H1 (cell line): ENCODE results near the gene PRIMA1. TPM values are rescaled to one million over a fixed set of nuclear protein-coding genes. Genes with fewer than 3 reads are reported as not detected.

Experiments used
- CTCF ChIA-PET: fragments of 300-600 bp; sonication (Branson Sonifier 250); formaldehyde crosslinking; loops from one replicate; lab custom pipeline; 2021; ENCODE audit not compliant: partially characterized antibody; lab: Charles Lee
- POLR2A ChIA-PET: fragments of 300-600 bp; sonication (Branson Sonifier 250); formaldehyde crosslinking; loops from one replicate; lab custom pipeline; 2021; ENCODE audit warnings: inconsistent platforms; ENCODE audit not compliant: partially characterized antibody; lab: Charles Lee
- DNase-seq, 2 experiments: peaks; one replicate each; pipeline versions ENCODE4 v3.0.0 to v3.0.0-alpha.2; 2010 to 2022; ENCODE audit warnings: low spot score in 2 of 2, low read depth in 1 of 2, mixed read lengths in 1 of 2
- FAIRE-seq: peaks from 2 replicates; lab custom pipeline; 2011; peaks lifted over from hg19 to GRCh38; lab: Jason Lieb, UNC
- H2AFZ ChIP-seq: 2 replicates; pipeline ENCODE4 v1.8.1; 2012; ENCODE audit warnings: low read length, inconsistent platforms
- H2AK5ac ChIP-seq: 2 replicates; pipeline ENCODE4 v1.6.1; 2013; ENCODE audit warnings: low read depth, low read length
- H2BK120ac ChIP-seq: replicated peaks from 2 replicates; pipeline ENCODE3; 2013; ENCODE audit warnings: low read depth, low read length, inconsistent platforms
- H2BK12ac ChIP-seq: 2 replicates; pipeline ENCODE4 v1.6.1; 2013; ENCODE audit warnings: low read depth, low read length
- H2BK15ac ChIP-seq: 2 replicates; pipeline ENCODE4 v1.6.1; 2013; ENCODE audit warnings: low read length
- H2BK20ac ChIP-seq: 2 replicates; pipeline ENCODE4 v1.6.1; 2013; ENCODE audit warnings: low read length
- H2BK5ac ChIP-seq: 2 replicates; pipeline ENCODE4 v1.6.1; 2013; ENCODE audit warnings: low read depth, low read length
- H3K14ac ChIP-seq: 2 replicates; pipeline ENCODE4 v1.6.1; 2013; ENCODE audit warnings: inconsistent platforms; ENCODE audit not compliant: insufficient read length
- H3K18ac ChIP-seq: 2 replicates; pipeline ENCODE4 v1.6.1; 2013; ENCODE audit warnings: low read length; ENCODE audit errors: extremely low read depth
- H3K23ac ChIP-seq: 2 replicates; pipeline ENCODE4 v1.6.1; 2013; ENCODE audit warnings: inconsistent platforms; ENCODE audit not compliant: insufficient read length
- H3K23me2 ChIP-seq: 2 replicates; pipeline ENCODE4 v1.6.1; 2013; ENCODE audit warnings: low read depth, low read length
- H3K27ac ChIP-seq: 2 replicates; pipeline ENCODE4 v1.6.1; 2011; ENCODE audit warnings: low read depth, low read length, inconsistent platforms
- H3K27me3 ChIP-seq, 4 experiments: replicated peaks in 1 of 4; 1 replicate in 1 of 4; 2 replicates in 3 of 4; pipeline versions ENCODE4 v1.6.1 to v1.8.1; 2011 to 2013; ENCODE audit warnings: low read length in 3 of 4, mild to moderate bottlenecking in 3 of 4, inconsistent platforms in 2 of 4, mixed read lengths in 2 of 4, moderate library complexity in 1 of 4; ENCODE audit not compliant: control insufficient read depth in 3 of 4, insufficient read depth in 3 of 4; ENCODE audit errors: extremely low read depth in 1 of 4
- H3K36me3 ChIP-seq, 4 experiments: 2 replicates each; pipeline versions ENCODE4 v1.6.1 to v1.8.1; 2011 to 2013; ENCODE audit warnings: mild to moderate bottlenecking in 4 of 4, low read length in 3 of 4, moderate library complexity in 2 of 4, control low read depth in 1 of 4, inconsistent platforms in 1 of 4; ENCODE audit not compliant: insufficient read depth in 4 of 4, control insufficient read depth in 2 of 4
- H3K4ac ChIP-seq: replicated peaks from 2 replicates; pipeline ENCODE3; 2013; ENCODE audit warnings: low read length, low read depth, mixed read lengths, inconsistent platforms; ENCODE audit not compliant: insufficient read length
- H3K4me1 ChIP-seq, 4 experiments: replicated peaks in 1 of 4; 1 replicate in 1 of 4; 2 replicates in 3 of 4; pipeline versions ENCODE4 v1.6.1 to v1.8.1; 2011 to 2013; ENCODE audit warnings: low read length in 3 of 4, inconsistent platforms in 2 of 4, mixed read lengths in 1 of 4; ENCODE audit not compliant: insufficient read depth in 4 of 4, control insufficient read depth in 3 of 4
- H3K4me2 ChIP-seq, 2 experiments: 2 replicates each; pipeline versions ENCODE4 v1.6.1 to v1.8.1; 2011 to 2013; ENCODE audit warnings: low read depth in 2 of 2, low read length in 2 of 2, control low read depth in 1 of 2, inconsistent platforms in 1 of 2, mild to moderate bottlenecking in 1 of 2; ENCODE audit not compliant: insufficient read depth in 1 of 2
- H3K4me3 ChIP-seq, 4 experiments: fragments of 200-600, 300-600 bp in 1 of 4; sonication (generic), shearing (Covaris generic), sonication (Bioruptor Twin) in 1 of 4; 2 replicates each; pipeline versions ENCODE4 v1.5.1 to v1.8.1; 2011 to 2016; ENCODE audit warnings: low read length in 4 of 4, low read depth in 3 of 4, control low read depth in 2 of 4, inconsistent platforms in 2 of 4, mild to moderate bottlenecking in 2 of 4, mixed read lengths in 1 of 4, moderate library complexity in 1 of 4; ENCODE audit not compliant: insufficient read depth in 2 of 4; ENCODE audit errors: extremely low read depth in 1 of 4
- H3K56ac ChIP-seq: replicated peaks from 2 replicates; pipeline ENCODE3; 2013; ENCODE audit warnings: low read depth, mild to moderate bottlenecking, mixed read lengths, low read length, inconsistent platforms; ENCODE audit not compliant: insufficient read length
- H3K79me1 ChIP-seq: 2 replicates; pipeline ENCODE4 v1.6.1; 2013; ENCODE audit warnings: low read depth, low read length, control low read depth
- H3K79me2 ChIP-seq, 2 experiments: 2 replicates each; pipeline versions ENCODE4 v1.6.1 to v1.8.1; 2012 to 2013; ENCODE audit warnings: low read length in 2 of 2, mild to moderate bottlenecking in 2 of 2, inconsistent platforms in 1 of 2; ENCODE audit not compliant: insufficient read depth in 2 of 2, control insufficient read depth in 1 of 2
- H3K9ac ChIP-seq, 4 experiments: replicated peaks in 1 of 4; 1 replicate in 1 of 4; 2 replicates in 3 of 4; pipeline versions ENCODE4 v1.6.1 to v1.8.1; 2011 to 2013; ENCODE audit warnings: low read depth in 3 of 4, low read length in 3 of 4, control low read depth in 2 of 4, mild to moderate bottlenecking in 2 of 4, moderate library complexity in 2 of 4, inconsistent platforms in 1 of 4; ENCODE audit errors: extremely low read depth in 1 of 4
- H3K9me3 ChIP-seq, 2 experiments: 2 replicates each; pipeline versions ENCODE4 v1.6.1 to v1.8.1; 2012 to 2013; ENCODE audit warnings: mild to moderate bottlenecking in 2 of 2, moderate library complexity in 2 of 2, control low read depth in 1 of 2, inconsistent platforms in 1 of 2, low read depth in 1 of 2, low read length in 1 of 2, mixed read lengths in 1 of 2; ENCODE audit not compliant: insufficient read depth in 2 of 2
- H4K20me1 ChIP-seq, 2 experiments: replicated peaks in 1 of 2; 2 replicates each; pipeline versions ENCODE3 to v1.8.1; 2011 to 2013; ENCODE audit warnings: inconsistent platforms in 2 of 2, low read length in 2 of 2, mild to moderate bottlenecking in 1 of 2; ENCODE audit not compliant: insufficient read depth in 2 of 2, control insufficient read depth in 1 of 2
- H4K5ac ChIP-seq: 2 replicates; pipeline ENCODE4 v1.6.1; 2013; ENCODE audit warnings: low read length, low read depth, mixed read lengths, inconsistent platforms; ENCODE audit not compliant: insufficient read length
- H4K8ac ChIP-seq: 2 replicates; pipeline ENCODE4 v1.8.0; 2013; ENCODE audit warnings: mild to moderate bottlenecking, moderate library complexity, low read length, inconsistent platforms; ENCODE audit not compliant: insufficient read depth; ENCODE audit errors: extremely low read depth
- H4K91ac ChIP-seq: replicated peaks from 2 replicates; pipeline ENCODE3; 2013; ENCODE audit warnings: low read length, mixed read lengths, inconsistent platforms; ENCODE audit not compliant: insufficient read length
- BACH1 ChIP-seq: IDR thresholded peaks from 2 replicates; pipeline ENCODE4 v1.6.1; 2012; ENCODE audit warnings: low read length, improper control_type of control experiment
- HDAC6 ChIP-seq: IDR thresholded peaks from one replicate; pipeline ENCODE4 v1.7.1; 2012; ENCODE audit warnings: low read depth, mild to moderate bottlenecking, inconsistent platforms, low read length, moderate library complexity
- JUND ChIP-seq: IDR thresholded peaks from 2 replicates; pipeline ENCODE4 v1.6.1; 2011; ENCODE audit warnings: mild to moderate bottlenecking, improper control_type of control experiment, low read length
- KDM4A ChIP-seq: IDR thresholded peaks from one replicate; pipeline ENCODE4 v1.7.1; 2012; ENCODE audit warnings: low read depth, mild to moderate bottlenecking, moderate library complexity, low read length, inconsistent platforms; ENCODE audit not compliant: severe bottlenecking
- NANOG ChIP-seq: IDR thresholded peaks from 2 replicates; pipeline ENCODE4 v1.6.1; 2011; ENCODE audit warnings: low read length, low read depth, mild to moderate bottlenecking, inconsistent platforms; ENCODE audit not compliant: insufficient read depth, poor library complexity, severe bottlenecking
- POLR2AphosphoS5 ChIP-seq: IDR thresholded peaks from 2 replicates; pipeline ENCODE4 v1.6.1; 2011; ENCODE audit warnings: low read depth, low read length
- SAP30 ChIP-seq: fragments of 300-600 bp; sonication (generic); IDR thresholded peaks from 2 replicates; pipeline ENCODE4 v1.7.1; 2012; ENCODE audit warnings: low read length, moderate library complexity, mild to moderate bottlenecking, inconsistent platforms; ENCODE audit not compliant: insufficient read depth, insufficient replicate concordance
- SIN3A ChIP-seq, 2 experiments: IDR thresholded peaks in 1 of 2; conservative IDR thresholded peaks in 1 of 2; 2 replicates each; pipeline ENCODE4 v1.6.1; 2011 to 2012; ENCODE audit warnings: low read length in 2 of 2, improper control_type of control experiment in 1 of 2, low read depth in 1 of 2, mild to moderate bottlenecking in 1 of 2
- SIRT6 ChIP-seq: IDR thresholded peaks from one replicate; pipeline ENCODE4 v1.7.1; 2012; ENCODE audit warnings: low read length, inconsistent platforms
- SP2 ChIP-seq: IDR thresholded peaks from 2 replicates; pipeline ENCODE4 v1.6.1; 2012; ENCODE audit warnings: mild to moderate bottlenecking, low read length, inconsistent platforms
- TCF12 ChIP-seq: IDR thresholded peaks from 2 replicates; pipeline ENCODE4 v1.6.1; 2011; ENCODE audit warnings: low read depth, mild to moderate bottlenecking, low read length
- ZNF274 ChIP-seq: IDR thresholded peaks from 2 replicates; pipeline ENCODE4 v1.7.0; 2012; ENCODE audit warnings: low read length, borderline replicate concordance; ENCODE audit errors: extremely low read depth
- WGBS, 2 experiments: shearing (Covaris generic) in 1 of 2; methylation state at CpG; one replicate each; pipeline versions ENCODE4 v1.1.6 to v1.1.7; 2013 to 2015; ENCODE audit warnings: low lambda C conversion rate in 2 of 2, mixed read lengths in 2 of 2, inconsistent platforms in 1 of 2, low coverage in 1 of 2, missing lambda C conversion rate in 1 of 2; ENCODE audit not compliant: insufficient replicate concordance in 2 of 2, insufficient coverage in 1 of 2, insufficient read length in 1 of 2; ENCODE audit errors: extremely low coverage in 1 of 2, missing lambda C conversion rate in 1 of 2; 5-methylcytosine and 5-hydroxymethylcytosine counted together
- polyA plus RNA-seq, 7 experiments: library from polyadenylated mRNA; depleted of rRNA in 3 of 7; stranded (reverse) in 5 of 7; unstranded in 2 of 7; fragments of >200 nt in 5 of 7; fragments of 200-250 nt in 2 of 7; gene quantifications; 1 replicate in 5 of 7; 2 replicates in 1 of 7; 4 replicates in 1 of 7; pipeline versions ENCODE4 v1.2.1 to v1.2.3, GENCODE V29; 2011 to 2013; ENCODE audit warnings: missing spikeins in 2 of 7, mixed read lengths in 2 of 7
- total RNA-seq: library from RNA; stranded (reverse); fragmentation: NEBNext Ultra II Directional; extraction: Animal tissue kit (Norgen Biotek cat#: 25700); gene quantifications from 2 replicates; pipeline ENCODE4 v1.2.1, GENCODE V29; 2021
- TF ChIP-seq, protein P1 (sequence below): IDR thresholded peaks from 2 replicates; pipeline ENCODE4 v1.6.1; 2012; ENCODE audit warnings: inconsistent platforms
- TF ChIP-seq, protein P2 (sequence below): IDR thresholded peaks from 2 replicates; pipeline ENCODE4 v1.6.1; 2011; ENCODE audit warnings: low read depth, mild to moderate bottlenecking, low read length; ENCODE audit not compliant: insufficient read depth

The PRIMA1 gene
- total and polyA plus RNA-seq, 2 of the 8 experiments (the other 6 are each of a cell fraction or from before 2014, with no cell fraction given): 2.8 to 4.5 TPM

DNA sequence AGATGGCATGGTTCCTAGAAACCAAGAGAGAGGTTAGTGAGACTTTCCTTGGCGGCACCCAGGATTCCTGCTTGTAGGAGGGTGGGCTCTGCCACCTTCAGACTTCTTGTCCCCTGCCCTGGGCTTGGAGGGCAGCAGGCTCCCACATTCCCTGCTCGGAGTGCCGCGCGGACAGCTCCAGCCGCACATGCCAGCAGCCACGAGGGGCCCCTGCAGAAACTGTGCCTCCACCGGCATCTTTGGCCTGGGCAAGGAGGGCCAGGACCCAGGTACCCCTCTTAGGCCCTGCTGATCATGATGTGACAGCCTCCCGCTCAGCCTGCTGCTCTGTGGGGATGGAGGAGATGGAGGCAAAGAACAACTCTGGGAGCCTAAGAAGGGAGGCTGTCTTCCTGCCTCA is 62.3 kb downstream of the PRIMA1 start:
- FAIRE-seq (no peak), DNase-seq (no peak)
- peaks cover 6% of the 10 kb centered on the region; the same call in 1 of the 2 replicates for H3K23me2 ChIP-seq
- no peak overlapping the region for H3K27ac ChIP-seq
- no peak overlapping the region; the same call in 1 of the 2 replicates for H4K8ac ChIP-seq
- H3K4me3 ChIP-seq: no peak overlapping the region
- no peaks in the 10 kb centered on the region for H3K9me3 ChIP-seq
- no peak overlapping the region for H3K56ac ChIP-seq
- ChIA-PET CTCF (interaction anchor here (0.7 kb wide), 1 partner anchor 17 kb away, joined by 3 read pairs; no protein-coding TSS in a partner anchor), POLR2A (no interaction called here)
- H2BK120ac ChIP-seq: no peak overlapping the region
- no peak overlapping the region for H3K4ac ChIP-seq
- H3K36me3 ChIP-seq: no peaks in the 10 kb centered on the region
- H3K18ac ChIP-seq: no peak overlapping the region
- H3K79me2 ChIP-seq: no peaks in the 10 kb centered on the region
- no peak overlapping the region for H2BK15ac ChIP-seq
- no peaks in the 10 kb centered on the region for H3K79me1 ChIP-seq
- no peaks in the 10 kb centered on the region; a peak in 1 of 7 replicates for H3K27me3 ChIP-seq
- no peak overlapping the region for H4K5ac ChIP-seq
- H3K4me2 ChIP-seq: no peak overlapping the region
- H4K91ac ChIP-seq: no peak overlapping the region
- no peak overlapping the region for H3K9ac ChIP-seq
- 96% methylated on average over 8 of the region's 9 CpGs; no CpG with 5 or more reads in 1 of the 2 experiments for WGBS, 2 experiments
- H3K4me1 ChIP-seq: peaks cover 0 to 3% (median 0%) of the 10 kb centered on the region in 4 experiments; a peak in 1 of 7 replicates
- peaks cover 0 to 4% of the 10 kb centered on the region in 2 experiments for H4K20me1 ChIP-seq
- H3K23ac ChIP-seq: no peak overlapping the region
- no peak overlapping the region for H3K14ac ChIP-seq
- H2AFZ ChIP-seq: no peak overlapping the region
- H2BK5ac ChIP-seq: no peak overlapping the region
- no peak overlapping the region for H2BK20ac ChIP-seq
- H2AK5ac ChIP-seq: no peak overlapping the region
- H2BK12ac ChIP-seq: no peak overlapping the region
- TF ChIP-seq SIRT6: no peak
- TF ChIP-seq JUND: no peak
- TF ChIP-seq SIN3A (conservative IDR thresholded peaks at IDR 0.05 in 1 of 2, IDR thresholded peaks at IDR 0.05 in 1 of 2; ENCODE audit: low read depth in 1 of 2, low read length in 2 of 2): no peak
- TF ChIP-seq SAP30: no peak
- TF ChIP-seq TCF12: no peak
- TF ChIP-seq SP2: no peak
- TF ChIP-seq BACH1: no peak
- TF ChIP-seq POLR2AphosphoS5: no peak
- TF ChIP-seq, protein P1, sequence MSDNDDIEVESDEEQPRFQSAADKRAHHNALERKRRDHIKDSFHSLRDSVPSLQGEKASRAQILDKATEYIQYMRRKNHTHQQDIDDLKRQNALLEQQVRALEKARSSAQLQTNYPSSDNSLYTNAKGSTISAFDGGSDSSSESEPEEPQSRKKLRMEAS: no peak
- TF ChIP-seq ZNF274: no peak
- TF ChIP-seq, protein P2, sequence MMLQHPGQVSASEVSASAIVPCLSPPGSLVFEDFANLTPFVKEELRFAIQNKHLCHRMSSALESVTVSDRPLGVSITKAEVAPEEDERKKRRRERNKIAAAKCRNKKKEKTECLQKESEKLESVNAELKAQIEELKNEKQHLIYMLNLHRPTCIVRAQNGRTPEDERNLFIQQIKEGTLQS: no peak
- TF ChIP-seq KDM4A: no peak
- TF ChIP-seq HDAC6: no peak
- no peak for TF ChIP-seq NANOG
